Renal cortex interstitium (tissue), 11 donors: ENCODE measurements around the gene ANKRD50. TPM values are rescaled to one million over a fixed set of nuclear protein-coding genes. Genes with fewer than 3 reads are reported as not detected.

Source experiments
- DNase-seq, 11 donors: peaks; one replicate each; pipeline ENCODE4 v3.0.0-alpha.2; 2013; ENCODE audit warnings: low read depth in 9 of 11, low spot score in 4 of 11; ENCODE audit errors: extremely low read depth in 1 of 11
- polyA plus RNA-seq, 3 donors: library from polyadenylated mRNA; unstranded; fragments of 120-200 nt; gene quantifications; one replicate each; pipeline ENCODE4 v1.2.1, GENCODE V29; 2013; ENCODE audit not compliant: insufficient read length in 3 of 3

Gene ANKRD50
- polyA plus RNA-seq, 3 donors: 37.7 to 49.2 (median 43.5) TPM

DNA sequence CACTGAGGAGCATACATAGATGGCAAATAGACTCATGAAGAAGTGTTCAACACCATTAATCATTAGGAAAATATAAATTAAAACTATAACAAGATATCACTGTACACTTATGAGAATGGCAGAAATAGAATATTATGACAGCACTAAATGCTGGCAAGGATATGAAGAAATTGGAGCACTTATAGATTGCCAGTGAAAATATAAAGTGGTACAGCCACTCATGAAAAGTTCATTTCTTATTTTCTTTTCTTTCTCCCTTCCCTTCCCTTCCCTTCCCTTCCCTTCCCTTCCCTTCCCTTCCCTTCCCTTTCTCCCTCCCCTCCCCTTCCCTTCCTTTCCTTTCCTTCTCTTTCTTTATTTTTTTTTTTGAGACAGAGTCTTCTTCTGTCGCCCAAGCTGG is 53.7 kb downstream of the ANKRD50 start:
- DNase-seq: no peak

DNA sequence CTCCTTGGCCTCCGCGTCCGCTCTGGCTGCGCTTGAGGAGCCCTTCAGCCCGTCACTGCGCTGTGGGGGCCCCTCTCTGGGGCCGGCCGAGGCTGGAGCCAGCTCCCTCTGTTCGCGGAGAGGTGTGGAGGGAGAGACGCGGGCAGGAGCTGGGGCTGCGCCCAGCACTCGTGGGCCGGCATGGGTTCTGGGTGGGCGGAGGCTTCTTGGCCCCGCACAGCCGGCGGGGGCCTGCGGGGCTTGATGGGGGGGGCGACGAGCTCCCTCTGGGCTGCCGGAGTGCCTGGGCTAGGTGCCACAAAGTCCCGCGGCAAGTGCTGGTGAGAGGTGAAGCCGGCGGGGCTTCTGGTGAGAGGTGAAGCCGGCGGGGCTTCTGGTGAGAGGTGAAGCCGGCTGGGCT is 61.9 kb downstream of the ANKRD50 start:
- DNase-seq: no peak

DNA sequence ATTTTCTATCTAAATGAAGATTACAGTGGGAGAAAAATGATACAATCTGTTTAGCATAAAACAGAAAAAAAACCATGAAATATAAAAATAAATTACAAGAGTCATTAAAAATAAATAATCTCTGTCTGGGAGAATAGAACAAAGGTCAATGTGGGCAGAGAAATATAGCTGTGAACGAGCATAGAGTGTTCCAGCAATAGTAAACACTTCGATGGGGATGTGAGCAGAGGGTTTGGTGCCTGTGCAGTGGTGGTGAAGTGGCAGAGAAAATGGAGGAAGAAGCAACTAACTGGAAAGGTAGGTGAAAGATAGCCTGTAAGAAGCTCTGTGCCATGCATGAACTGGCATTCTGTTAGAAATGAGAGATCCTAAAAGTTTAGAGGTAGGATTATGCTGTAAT is 64.9 kb downstream of the ANKRD50 start:
- no peak for DNase-seq

DNA sequence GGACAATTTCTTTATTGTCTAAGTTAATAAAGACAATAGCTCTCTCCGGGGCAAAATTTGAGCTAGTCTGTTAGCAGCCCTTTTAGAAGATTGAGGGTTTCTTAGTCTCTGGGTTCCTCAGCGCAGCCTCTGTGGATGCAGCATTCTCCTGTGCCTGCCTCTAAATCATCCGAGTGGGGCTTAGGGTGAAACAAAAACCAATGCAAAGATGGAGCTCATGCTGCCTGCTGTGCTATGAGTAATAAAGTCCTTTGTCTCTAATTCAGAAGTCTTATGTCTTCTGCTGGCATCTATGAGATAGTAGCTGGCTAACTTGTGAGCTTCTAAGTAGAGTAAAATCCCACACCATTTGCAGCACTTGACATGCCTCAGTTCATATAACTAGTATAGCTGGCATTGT is 67.9 kb downstream of the ANKRD50 start:
- no peak for DNase-seq

DNA sequence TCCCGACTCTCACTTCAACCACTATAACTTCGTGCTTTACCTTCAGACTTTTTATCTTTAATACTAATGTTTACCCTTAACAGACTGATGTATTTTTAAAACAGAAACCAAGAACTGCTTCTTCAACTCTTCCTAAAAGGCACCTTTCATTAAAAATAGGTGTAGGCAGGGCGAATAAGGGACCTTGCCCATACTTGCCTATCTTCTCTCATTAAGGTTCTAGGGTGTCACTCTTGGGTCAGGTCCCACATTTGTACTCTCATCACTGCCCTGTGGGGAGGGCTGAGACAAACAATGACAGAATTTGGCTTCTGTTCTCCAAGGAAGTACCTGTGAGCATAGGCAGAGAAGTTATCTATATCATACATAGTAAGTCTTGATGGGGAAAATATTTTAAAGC is 69.7 kb downstream of the ANKRD50 start:
- no peak for DNase-seq

DNA sequence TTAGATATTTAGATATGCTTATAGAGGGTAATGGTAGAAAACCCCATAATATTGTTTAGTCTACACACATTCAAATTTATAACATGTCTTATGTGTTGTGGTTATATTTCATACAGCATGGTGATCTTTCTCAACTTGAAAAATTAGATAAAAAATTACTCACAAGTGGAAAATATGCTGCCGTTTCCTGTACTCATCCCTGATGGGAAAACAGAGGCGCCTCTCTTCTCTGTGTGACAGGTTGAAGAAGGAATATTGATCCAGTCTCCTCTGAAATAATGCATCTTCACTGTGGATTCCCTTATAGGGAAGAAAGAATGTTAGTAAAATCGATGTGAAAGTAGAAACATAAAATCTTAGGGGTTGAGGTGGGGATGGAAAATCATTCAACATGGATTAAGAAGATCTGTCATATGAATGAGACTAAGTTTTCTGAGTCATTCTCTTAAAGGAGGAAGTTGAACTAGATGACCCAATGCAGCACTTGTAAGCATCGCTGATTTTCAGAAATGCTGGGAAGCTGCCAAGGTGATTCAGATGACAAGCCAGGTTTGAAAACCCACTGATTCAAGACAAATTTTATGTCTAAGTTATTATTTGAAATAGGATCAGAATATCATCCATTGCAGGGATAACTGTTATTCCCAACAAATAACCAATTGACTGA is 70.7 kb downstream of the ANKRD50 start:
- DNase-seq: peak in 6 of 11 donors; percentile 19 to 43 (median 22)

DNA sequence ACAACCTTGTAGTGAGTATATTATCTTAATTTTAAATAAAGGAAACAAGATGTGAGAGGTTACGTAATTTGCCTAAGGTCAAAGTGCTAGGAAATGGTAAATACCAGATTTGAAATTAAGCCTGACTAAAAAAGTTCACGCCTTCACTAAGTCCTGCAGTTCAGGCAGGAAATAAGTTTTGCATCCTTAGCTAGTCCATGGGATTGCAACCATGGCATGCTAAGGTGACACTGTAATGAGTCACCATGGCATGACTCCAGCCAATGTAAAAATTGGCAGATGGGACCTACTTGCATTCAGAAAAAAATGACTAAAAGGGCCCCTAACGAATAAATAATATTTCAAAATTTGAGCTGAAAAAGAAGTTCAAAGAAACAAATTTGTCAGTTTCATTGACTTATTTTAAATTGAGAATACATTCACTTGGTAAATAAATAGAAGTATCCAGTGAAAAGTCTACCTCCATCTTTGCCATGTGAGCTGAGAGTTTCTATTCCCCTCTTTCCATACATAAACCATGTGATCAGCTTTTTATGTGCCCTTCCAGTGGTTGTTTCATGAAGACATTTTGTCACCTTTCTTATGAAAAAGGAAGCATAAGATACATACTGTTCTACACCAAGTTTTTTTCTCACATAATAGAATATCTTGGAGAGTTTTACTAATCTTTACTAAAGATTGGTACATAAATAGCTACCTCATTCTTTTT is 72.4 kb downstream of the ANKRD50 start:
- DNase-seq: no peak

DNA sequence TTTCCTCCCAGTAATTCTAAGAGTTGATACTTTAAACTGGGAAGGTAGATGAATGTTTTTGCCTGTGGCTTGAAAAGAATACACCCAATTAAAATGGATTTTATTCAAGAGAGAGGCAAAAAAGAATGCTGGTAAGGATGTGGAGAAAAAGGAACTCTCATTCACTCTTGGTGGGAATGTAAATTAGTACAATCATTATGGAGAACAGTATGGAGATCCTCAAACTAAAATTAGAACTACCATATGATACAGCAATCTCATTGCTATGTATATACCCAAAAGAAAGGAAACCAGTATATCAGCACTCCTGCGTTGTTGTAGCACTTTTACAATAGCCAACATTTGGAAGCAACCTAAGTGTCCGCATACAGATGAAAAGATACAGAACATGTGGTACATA is 75.2 kb downstream of the ANKRD50 start:
- DNase-seq: no peak

DNA sequence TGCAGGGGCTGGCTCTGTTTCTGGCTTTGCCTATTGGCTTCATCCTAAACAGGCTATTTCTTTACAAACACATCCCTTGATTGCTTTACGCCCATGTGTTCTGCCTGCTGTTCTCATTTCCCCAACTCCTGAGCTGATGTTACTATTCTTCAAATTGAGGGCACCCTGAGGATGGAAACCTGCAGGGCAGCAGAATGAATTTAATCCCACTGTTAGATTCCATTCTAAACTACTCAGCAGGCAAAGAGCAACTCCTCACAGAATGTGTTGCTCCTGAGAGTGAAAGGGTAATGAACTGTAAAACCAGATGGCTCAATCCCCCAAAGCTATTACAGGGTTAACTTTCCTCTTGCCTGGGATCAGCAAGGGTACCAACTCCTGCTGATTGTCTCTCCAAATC is 75.7 kb downstream of the ANKRD50 start:
- no peak for DNase-seq

DNA sequence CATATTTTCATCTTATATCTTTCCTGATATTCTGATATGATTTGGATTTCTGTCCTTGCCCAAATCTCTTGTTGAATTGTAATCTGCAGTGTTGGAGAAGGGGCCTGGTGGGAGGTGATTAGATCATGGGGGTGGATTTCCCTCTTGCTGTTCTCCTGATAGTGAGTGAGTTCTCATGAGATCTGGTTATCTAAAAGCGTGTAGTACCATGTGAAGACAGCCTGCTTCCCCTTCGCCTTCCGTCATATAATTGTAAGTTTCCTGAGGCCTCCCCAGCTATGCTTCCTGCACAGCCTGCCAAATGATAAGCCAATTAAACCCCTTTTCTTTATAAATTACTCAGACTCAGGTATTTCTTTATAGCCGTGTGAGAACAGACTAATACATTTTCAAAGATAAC is 77.2 kb downstream of the ANKRD50 start:
- no peak for DNase-seq

DNA sequence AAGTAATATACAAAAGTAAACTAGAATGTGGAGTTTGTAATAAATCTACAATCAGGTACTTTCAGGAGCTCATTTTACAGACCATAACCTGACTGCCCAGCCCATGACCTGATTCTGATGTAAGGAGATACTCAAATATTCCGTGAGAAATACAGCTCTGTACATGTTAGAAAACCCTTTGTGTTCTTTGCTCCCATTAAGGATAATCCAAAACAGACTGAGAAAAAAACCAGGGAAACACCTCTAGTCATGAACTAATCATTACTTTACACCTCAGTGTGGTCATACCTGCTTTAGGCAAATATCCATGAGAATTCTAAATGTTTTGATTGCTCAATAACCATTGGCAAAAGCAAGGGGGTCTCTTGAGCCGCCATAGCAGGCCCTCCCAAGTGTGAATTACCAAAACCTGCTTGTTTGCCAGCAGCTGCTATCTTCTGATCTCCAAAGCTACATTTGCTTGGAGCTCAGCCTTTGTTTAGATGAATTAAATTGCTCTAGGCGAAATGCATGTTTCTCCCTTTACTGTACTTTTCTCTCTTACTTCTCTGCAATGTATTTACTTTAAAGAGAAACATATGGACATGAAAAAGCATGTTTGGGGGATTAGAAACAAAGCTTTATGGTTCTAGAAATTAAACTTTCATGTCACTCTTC is 79.1 kb downstream of the ANKRD50 start:
- no peak for DNase-seq

DNA sequence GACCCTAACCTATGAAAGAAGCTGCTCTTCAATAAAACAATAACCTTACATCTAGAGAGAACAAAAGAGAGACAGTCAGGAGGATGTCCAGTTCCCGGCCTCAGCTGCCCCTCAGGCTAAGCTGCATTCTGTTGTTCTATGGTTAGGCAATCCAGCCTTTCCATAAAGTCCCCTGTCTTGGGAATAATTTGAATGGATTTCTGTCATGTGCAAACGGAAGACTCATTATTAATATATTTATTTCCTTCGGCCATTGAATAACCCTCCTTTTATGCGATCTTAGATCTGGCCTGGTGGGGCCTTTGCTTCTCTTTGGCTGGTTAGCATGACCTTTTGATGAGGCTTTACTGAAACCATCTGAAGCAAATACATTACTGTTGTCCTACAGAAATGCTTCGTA is 80.1 kb downstream of the ANKRD50 start:
- DNase-seq: no peak

DNA sequence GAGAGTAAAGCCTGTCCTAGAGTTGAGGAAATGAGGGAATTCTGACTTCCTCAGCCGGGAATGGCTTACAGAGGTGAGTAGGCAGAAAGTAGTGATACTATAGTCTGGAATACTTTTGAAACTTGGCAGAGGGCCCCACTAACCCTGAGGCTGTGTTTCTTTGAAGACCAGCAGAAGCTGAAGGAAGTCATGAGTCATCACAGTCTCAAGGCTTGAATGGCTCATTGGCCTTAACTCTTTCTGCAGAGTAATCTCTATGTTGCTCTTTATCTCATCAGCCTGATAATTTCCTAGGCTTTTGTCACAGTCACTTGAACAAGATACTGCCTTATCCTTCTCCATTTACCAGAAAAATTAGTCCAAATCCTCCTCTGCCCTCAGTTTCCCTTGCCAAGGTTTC is 80.8 kb downstream of the ANKRD50 start:
- DNase-seq: peak in 4 of 11 donors; percentile 16 to 43 (median 24)

DNA sequence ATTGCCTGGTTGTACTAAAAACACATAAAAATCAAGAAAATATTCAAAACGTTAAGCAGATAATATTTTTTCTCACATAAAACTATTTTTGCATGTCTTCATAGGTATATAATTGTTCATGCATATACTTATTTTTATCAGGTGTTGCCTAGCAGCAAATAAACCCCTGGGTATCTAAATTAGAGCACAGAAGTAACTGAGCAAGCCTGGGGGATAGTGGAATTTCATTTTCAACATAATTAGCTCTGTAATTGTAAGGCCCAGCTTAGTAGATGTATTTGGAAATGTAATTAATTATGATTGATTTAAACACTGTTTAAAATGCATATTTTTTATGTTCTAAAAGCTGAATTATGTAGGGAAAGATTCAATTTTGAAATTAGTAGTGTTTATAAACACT is 82.9 kb downstream of the ANKRD50 start:
- no peak for DNase-seq
